WTC11 (cell line): ENCODE measurements around the gene GORASP1.

ENCODE experiments used
- FOXK1 ChIP-seq: sonication (generic); formaldehyde crosslinking; IDR thresholded peaks from 2 replicates; pipeline ENCODE4 v1.8.0; 2022; ENCODE audit warnings: mild to moderate bottlenecking, moderate library complexity, missing genetic modification reagents
- NR2C2 ChIP-seq: sonication (generic); formaldehyde crosslinking; IDR thresholded peaks from 2 replicates; pipeline ENCODE4 v1.8.0; 2022; ENCODE audit warnings: mild to moderate bottlenecking, missing genetic modification reagents
- NR3C1 ChIP-seq: sonication (generic); formaldehyde crosslinking; conservative IDR thresholded peaks from 2 replicates; pipeline ENCODE4 v1.8.1; 2023; ENCODE audit warnings: low read depth, mild to moderate bottlenecking, missing genetic modification reagents
- TP53 ChIP-seq: sonication (generic); formaldehyde crosslinking; IDR thresholded peaks from 2 replicates; pipeline ENCODE4 v1.8.1; 2023; ENCODE audit warnings: mild to moderate bottlenecking, missing genetic modification reagents
- ZNF416 ChIP-seq: fragments of 250-450 bp; sonication (Bioruptor Pico); IDR thresholded peaks from 2 replicates; pipeline ENCODE4 v1.9.0; 2021; ENCODE audit warnings: mild to moderate bottlenecking, inconsistent platforms
- ZNF671 ChIP-seq: fragments of 250-450 bp; sonication (Bioruptor Pico); IDR thresholded peaks from 2 replicates; pipeline ENCODE4 v1.8.0; 2021; ENCODE audit warnings: mild to moderate bottlenecking
- TF ChIP-seq, protein P1 (sequence below): fragments of 200-600 bp; IDR thresholded peaks from 2 replicates; pipeline ENCODE4 v1.8.0; 2022; ENCODE audit warnings: antibody characterized with exemption
- TF ChIP-seq, protein P2 (sequence below): sonication (generic); formaldehyde crosslinking; IDR thresholded peaks from 2 replicates; pipeline ENCODE4 v1.8.0; 2023; ENCODE audit warnings: missing genetic modification reagents, mild to moderate bottlenecking, borderline replicate concordance
- TF ChIP-seq, protein P3 (sequence below): fragments of 250-450 bp; sonication (Bioruptor Pico); IDR thresholded peaks from 2 replicates; pipeline ENCODE4 v2.1.2; 2022; ENCODE audit warnings: mild to moderate bottlenecking, moderate library complexity
- TF ChIP-seq, protein P4 (sequence below): sonication (generic); formaldehyde crosslinking; conservative IDR thresholded peaks from 2 replicates; pipeline ENCODE4 v1.8.1; 2022; ENCODE audit warnings: mild to moderate bottlenecking, missing genetic modification reagents
- TF ChIP-seq, protein P5 (sequence below): sonication (generic); formaldehyde crosslinking; IDR thresholded peaks from 2 replicates; pipeline ENCODE4 v1.8.1; 2023; ENCODE audit warnings: mild to moderate bottlenecking, missing genetic modification reagents, moderate library complexity
- TF ChIP-seq, protein P6 (sequence below): sonication (generic); formaldehyde crosslinking; IDR thresholded peaks from 2 replicates; pipeline ENCODE4 v1.8.1; 2023; ENCODE audit warnings: mild to moderate bottlenecking, moderate library complexity, missing genetic modification reagents
- TF ChIP-seq, protein P7 (sequence below): sonication (generic); formaldehyde crosslinking; IDR thresholded peaks from 2 replicates; pipeline ENCODE4 v1.8.1; 2023; ENCODE audit warnings: mild to moderate bottlenecking, missing genetic modification reagents, moderate library complexity
- TF ChIP-seq, protein P8 (sequence below): sonication (generic); formaldehyde crosslinking; IDR thresholded peaks from 2 replicates; pipeline ENCODE4 v1.8.1; 2023; ENCODE audit warnings: mild to moderate bottlenecking, missing genetic modification reagents

DNA sequence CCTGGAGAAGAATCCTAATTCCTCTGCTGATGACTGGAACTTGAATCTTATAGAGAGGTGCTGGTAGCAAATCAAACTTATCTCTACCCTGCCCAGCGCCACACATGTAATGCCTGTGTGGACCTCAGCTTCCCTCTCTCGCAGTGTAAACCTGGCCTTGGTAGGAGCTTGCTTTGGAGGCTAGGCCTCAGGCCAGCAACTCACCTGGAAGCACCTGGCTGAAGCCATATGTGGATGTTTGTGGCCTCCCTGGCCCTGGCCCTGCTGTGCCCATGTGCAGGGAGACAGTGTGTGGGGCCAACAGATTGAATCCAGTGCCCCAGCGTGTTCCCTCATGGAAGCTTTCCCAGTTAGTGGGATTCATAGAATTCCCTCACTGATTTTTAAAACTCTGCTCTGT is 8.4 kb upstream of the GORASP1 start:
- TF ChIP-seq, protein P1, sequence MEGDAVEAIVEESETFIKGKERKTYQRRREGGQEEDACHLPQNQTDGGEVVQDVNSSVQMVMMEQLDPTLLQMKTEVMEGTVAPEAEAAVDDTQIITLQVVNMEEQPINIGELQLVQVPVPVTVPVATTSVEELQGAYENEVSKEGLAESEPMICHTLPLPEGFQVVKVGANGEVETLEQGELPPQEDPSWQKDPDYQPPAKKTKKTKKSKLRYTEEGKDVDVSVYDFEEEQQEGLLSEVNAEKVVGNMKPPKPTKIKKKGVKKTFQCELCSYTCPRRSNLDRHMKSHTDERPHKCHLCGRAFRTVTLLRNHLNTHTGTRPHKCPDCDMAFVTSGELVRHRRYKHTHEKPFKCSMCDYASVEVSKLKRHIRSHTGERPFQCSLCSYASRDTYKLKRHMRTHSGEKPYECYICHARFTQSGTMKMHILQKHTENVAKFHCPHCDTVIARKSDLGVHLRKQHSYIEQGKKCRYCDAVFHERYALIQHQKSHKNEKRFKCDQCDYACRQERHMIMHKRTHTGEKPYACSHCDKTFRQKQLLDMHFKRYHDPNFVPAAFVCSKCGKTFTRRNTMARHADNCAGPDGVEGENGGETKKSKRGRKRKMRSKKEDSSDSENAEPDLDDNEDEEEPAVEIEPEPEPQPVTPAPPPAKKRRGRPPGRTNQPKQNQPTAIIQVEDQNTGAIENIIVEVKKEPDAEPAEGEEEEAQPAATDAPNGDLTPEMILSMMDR: no peak
- TF ChIP-seq, protein P2, sequence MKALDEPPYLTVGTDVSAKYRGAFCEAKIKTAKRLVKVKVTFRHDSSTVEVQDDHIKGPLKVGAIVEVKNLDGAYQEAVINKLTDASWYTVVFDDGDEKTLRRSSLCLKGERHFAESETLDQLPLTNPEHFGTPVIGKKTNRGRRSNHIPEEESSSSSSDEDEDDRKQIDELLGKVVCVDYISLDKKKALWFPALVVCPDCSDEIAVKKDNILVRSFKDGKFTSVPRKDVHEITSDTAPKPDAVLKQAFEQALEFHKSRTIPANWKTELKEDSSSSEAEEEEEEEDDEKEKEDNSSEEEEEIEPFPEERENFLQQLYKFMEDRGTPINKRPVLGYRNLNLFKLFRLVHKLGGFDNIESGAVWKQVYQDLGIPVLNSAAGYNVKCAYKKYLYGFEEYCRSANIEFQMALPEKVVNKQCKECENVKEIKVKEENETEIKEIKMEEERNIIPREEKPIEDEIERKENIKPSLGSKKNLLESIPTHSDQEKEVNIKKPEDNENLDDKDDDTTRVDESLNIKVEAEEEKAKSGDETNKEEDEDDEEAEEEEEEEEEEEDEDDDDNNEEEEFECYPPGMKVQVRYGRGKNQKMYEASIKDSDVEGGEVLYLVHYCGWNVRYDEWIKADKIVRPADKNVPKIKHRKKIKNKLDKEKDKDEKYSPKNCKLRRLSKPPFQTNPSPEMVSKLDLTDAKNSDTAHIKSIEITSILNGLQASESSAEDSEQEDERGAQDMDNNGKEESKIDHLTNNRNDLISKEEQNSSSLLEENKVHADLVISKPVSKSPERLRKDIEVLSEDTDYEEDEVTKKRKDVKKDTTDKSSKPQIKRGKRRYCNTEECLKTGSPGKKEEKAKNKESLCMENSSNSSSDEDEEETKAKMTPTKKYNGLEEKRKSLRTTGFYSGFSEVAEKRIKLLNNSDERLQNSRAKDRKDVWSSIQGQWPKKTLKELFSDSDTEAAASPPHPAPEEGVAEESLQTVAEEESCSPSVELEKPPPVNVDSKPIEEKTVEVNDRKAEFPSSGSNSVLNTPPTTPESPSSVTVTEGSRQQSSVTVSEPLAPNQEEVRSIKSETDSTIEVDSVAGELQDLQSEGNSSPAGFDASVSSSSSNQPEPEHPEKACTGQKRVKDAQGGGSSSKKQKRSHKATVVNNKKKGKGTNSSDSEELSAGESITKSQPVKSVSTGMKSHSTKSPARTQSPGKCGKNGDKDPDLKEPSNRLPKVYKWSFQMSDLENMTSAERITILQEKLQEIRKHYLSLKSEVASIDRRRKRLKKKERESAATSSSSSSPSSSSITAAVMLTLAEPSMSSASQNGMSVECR: no peak
- TF ChIP-seq, protein P3, sequence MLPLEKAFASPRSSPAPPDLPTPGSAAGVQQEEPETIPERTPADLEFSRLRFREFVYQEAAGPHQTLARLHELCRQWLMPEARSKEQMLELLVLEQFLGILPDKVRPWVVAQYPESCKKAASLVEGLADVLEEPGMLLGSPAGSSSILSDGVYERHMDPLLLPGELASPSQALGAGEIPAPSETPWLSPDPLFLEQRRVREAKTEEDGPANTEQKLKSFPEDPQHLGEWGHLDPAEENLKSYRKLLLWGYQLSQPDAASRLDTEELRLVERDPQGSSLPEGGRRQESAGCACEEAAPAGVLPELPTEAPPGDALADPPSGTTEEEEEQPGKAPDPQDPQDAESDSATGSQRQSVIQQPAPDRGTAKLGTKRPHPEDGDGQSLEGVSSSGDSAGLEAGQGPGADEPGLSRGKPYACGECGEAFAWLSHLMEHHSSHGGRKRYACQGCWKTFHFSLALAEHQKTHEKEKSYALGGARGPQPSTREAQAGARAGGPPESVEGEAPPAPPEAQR (CRISPR knock-in tag): no peak
- TF ChIP-seq NR2C2 (CRISPR knock-in tag) (no peak), NR3C1 (CRISPR knock-in tag) (no peak), ZNF416 (no peak), FOXK1 (CRISPR knock-in tag) (no peak), ZNF671 (CRISPR knock-in tag) (no peak), TP53 (CRISPR knock-in tag) (no peak)
- TF ChIP-seq, protein P4, sequence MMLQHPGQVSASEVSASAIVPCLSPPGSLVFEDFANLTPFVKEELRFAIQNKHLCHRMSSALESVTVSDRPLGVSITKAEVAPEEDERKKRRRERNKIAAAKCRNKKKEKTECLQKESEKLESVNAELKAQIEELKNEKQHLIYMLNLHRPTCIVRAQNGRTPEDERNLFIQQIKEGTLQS (CRISPR knock-in tag): no peak
- TF ChIP-seq, protein P5, sequence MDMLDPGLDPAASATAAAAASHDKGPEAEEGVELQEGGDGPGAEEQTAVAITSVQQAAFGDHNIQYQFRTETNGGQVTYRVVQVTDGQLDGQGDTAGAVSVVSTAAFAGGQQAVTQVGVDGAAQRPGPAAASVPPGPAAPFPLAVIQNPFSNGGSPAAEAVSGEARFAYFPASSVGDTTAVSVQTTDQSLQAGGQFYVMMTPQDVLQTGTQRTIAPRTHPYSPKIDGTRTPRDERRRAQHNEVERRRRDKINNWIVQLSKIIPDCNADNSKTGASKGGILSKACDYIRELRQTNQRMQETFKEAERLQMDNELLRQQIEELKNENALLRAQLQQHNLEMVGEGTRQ (CRISPR knock-in tag): no peak
- TF ChIP-seq, protein P6, sequence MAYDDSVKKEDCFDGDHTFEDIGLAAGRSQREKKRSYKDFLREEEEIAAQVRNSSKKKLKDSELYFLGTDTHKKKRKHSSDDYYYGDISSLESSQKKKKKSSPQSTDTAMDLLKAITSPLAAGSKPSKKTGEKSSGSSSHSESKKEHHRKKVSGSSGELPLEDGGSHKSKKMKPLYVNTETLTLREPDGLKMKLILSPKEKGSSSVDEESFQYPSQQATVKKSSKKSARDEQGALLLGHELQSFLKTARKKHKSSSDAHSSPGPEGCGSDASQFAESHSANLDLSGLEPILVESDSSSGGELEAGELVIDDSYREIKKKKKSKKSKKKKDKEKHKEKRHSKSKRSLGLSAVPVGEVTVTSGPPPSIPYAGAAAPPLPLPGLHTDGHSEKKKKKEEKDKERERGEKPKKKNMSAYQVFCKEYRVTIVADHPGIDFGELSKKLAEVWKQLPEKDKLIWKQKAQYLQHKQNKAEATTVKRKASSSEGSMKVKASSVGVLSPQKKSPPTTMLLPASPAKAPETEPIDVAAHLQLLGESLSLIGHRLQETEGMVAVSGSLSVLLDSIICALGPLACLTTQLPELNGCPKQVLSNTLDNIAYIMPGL (CRISPR knock-in tag): no peak
- TF ChIP-seq, protein P7, sequence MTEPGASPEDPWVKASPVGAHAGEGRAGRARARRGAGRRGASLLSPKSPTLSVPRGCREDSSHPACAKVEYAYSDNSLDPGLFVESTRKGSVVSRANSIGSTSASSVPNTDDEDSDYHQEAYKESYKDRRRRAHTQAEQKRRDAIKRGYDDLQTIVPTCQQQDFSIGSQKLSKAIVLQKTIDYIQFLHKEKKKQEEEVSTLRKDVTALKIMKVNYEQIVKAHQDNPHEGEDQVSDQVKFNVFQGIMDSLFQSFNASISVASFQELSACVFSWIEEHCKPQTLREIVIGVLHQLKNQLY (CRISPR knock-in tag): no peak
- TF ChIP-seq, protein P8, sequence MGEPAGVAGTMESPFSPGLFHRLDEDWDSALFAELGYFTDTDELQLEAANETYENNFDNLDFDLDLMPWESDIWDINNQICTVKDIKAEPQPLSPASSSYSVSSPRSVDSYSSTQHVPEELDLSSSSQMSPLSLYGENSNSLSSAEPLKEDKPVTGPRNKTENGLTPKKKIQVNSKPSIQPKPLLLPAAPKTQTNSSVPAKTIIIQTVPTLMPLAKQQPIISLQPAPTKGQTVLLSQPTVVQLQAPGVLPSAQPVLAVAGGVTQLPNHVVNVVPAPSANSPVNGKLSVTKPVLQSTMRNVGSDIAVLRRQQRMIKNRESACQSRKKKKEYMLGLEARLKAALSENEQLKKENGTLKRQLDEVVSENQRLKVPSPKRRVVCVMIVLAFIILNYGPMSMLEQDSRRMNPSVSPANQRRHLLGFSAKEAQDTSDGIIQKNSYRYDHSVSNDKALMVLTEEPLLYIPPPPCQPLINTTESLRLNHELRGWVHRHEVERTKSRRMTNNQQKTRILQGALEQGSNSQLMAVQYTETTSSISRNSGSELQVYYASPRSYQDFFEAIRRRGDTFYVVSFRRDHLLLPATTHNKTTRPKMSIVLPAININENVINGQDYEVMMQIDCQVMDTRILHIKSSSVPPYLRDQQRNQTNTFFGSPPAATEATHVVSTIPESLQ (CRISPR knock-in tag): no peak
